IMR-90 (cell line): ENCODE results near the gene EXOC6B.

Experiments
- BHLHE40 ChIP-seq: fragments of 150-350 bp; IDR thresholded peaks from 2 replicates; pipeline ENCODE4 v1.6.1; 2016; ENCODE audit warnings: mild to moderate bottlenecking, low read depth, low read length
- CEBPB ChIP-seq: IDR thresholded peaks from 2 replicates; pipeline ENCODE4 v1.6.1; 2012; ENCODE audit warnings: low read depth, low read length, improper control_type of control experiment
- MXI1 ChIP-seq: IDR thresholded peaks from 2 replicates; pipeline ENCODE4 v1.6.1; 2012; ENCODE audit warnings: low read depth, mild to moderate bottlenecking, low read length, moderate library complexity, borderline replicate concordance
- POLR2A ChIP-seq: IDR thresholded peaks from 2 replicates; pipeline ENCODE4 v1.6.1; 2012; ENCODE audit warnings: mild to moderate bottlenecking, low read depth, low read length
- RFX5 ChIP-seq: IDR thresholded peaks from 2 replicates; pipeline ENCODE4 v1.8.0; 2012; ENCODE audit warnings: low read depth, mild to moderate bottlenecking, low read length, moderate library complexity
- SMC3 ChIP-seq: fragments of 150-350 bp; IDR thresholded peaks from 2 replicates; pipeline ENCODE4 v1.6.1; 2016; ENCODE audit warnings: low read depth, mild to moderate bottlenecking, antibody characterized with exemption, low read length, moderate library complexity
- TF ChIP-seq, protein P1 (sequence below): conservative IDR thresholded peaks from 2 replicates; pipeline ENCODE4 v1.5.1; 2012; ENCODE audit warnings: mild to moderate bottlenecking, low read depth, low read length, improper control_type of control experiment
- TF ChIP-seq, protein P2 (sequence below): fragments of 150-350 bp; IDR thresholded peaks from 2 replicates; pipeline ENCODE4 v1.6.1; 2016; ENCODE audit warnings: low read depth, mild to moderate bottlenecking, low read length, moderate library complexity, borderline replicate concordance

GRCh38 chr2:72254831-72255451, 570.9 kb downstream of the EXOC6B start:
- TF ChIP-seq BHLHE40 (no peak), POLR2A (no peak), SMC3 (no peak), CEBPB (no peak), RFX5 (no peak), MXI1 (no peak)
- TF ChIP-seq, protein P1, sequence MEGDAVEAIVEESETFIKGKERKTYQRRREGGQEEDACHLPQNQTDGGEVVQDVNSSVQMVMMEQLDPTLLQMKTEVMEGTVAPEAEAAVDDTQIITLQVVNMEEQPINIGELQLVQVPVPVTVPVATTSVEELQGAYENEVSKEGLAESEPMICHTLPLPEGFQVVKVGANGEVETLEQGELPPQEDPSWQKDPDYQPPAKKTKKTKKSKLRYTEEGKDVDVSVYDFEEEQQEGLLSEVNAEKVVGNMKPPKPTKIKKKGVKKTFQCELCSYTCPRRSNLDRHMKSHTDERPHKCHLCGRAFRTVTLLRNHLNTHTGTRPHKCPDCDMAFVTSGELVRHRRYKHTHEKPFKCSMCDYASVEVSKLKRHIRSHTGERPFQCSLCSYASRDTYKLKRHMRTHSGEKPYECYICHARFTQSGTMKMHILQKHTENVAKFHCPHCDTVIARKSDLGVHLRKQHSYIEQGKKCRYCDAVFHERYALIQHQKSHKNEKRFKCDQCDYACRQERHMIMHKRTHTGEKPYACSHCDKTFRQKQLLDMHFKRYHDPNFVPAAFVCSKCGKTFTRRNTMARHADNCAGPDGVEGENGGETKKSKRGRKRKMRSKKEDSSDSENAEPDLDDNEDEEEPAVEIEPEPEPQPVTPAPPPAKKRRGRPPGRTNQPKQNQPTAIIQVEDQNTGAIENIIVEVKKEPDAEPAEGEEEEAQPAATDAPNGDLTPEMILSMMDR: no peak
- TF ChIP-seq, protein P2, sequence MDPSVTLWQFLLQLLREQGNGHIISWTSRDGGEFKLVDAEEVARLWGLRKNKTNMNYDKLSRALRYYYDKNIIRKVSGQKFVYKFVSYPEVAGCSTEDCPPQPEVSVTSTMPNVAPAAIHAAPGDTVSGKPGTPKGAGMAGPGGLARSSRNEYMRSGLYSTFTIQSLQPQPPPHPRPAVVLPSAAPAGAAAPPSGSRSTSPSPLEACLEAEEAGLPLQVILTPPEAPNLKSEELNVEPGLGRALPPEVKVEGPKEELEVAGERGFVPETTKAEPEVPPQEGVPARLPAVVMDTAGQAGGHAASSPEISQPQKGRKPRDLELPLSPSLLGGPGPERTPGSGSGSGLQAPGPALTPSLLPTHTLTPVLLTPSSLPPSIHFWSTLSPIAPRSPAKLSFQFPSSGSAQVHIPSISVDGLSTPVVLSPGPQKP: no peak
